SK-N-SH treated with all-trans-retinoic acid at 6 μM for 48 hours (cell line): ENCODE measurements around the gene ARHGAP12.

ENCODE experiments used
- ATAC-seq: fragments of 200-7000 bp; cut with Tn5 transposase; 3 replicates; pipeline ENCODE4 v1.9.1; 2020; ENCODE audit warnings: mild to moderate bottlenecking, moderate library complexity
- ARNTL ChIP-seq: fragments of 450-650 bp; formaldehyde crosslinking; IDR thresholded peaks from 2 replicates; pipeline ENCODE4 v1.5.0; 2020; ENCODE audit warnings: low read depth, mild to moderate bottlenecking, moderate library complexity, borderline replicate concordance
- BACH2 ChIP-seq: fragments of 250-450 bp; sonication (Bioruptor Pico); IDR thresholded peaks from 2 replicates; pipeline ENCODE4 v1.9.0; 2021; ENCODE audit warnings: mild to moderate bottlenecking, borderline replicate concordance
- CREB5 ChIP-seq: fragments of 250-450 bp; sonication (Bioruptor Pico); IDR thresholded peaks from 2 replicates; pipeline ENCODE4 v1.5.1; 2020; ENCODE audit warnings: low read depth, mild to moderate bottlenecking, moderate library complexity
- CSDC2 ChIP-seq: fragments of 250-450 bp; sonication (Bioruptor Pico); IDR thresholded peaks from 2 replicates; pipeline ENCODE4 v1.5.0; 2020; ENCODE audit warnings: mild to moderate bottlenecking, moderate library complexity
- CSRNP3 ChIP-seq: fragments of 250-450 bp; sonication (Bioruptor Pico); IDR thresholded peaks from 2 replicates; pipeline ENCODE4 v1.5.1; 2021; ENCODE audit warnings: mild to moderate bottlenecking, moderate library complexity
- ESRRG ChIP-seq: fragments of 250-450 bp; sonication (Bioruptor Pico); IDR thresholded peaks from 2 replicates; pipeline ENCODE4 v1.6.1; 2021; ENCODE audit warnings: mild to moderate bottlenecking
- GLIS3 ChIP-seq: fragments of 250-450 bp; sonication (Bioruptor Pico); IDR thresholded peaks from 2 replicates; pipeline ENCODE4 v1.5.0; 2020; ENCODE audit warnings: mild to moderate bottlenecking, moderate library complexity
- ISL1 ChIP-seq: fragments of 250-450 bp; sonication (Bioruptor Pico); IDR thresholded peaks from 2 replicates; pipeline ENCODE4 v2.1.2; 2022; ENCODE audit warnings: mild to moderate bottlenecking, moderate library complexity
- OSR1 ChIP-seq: fragments of 250-450 bp; sonication (Bioruptor Pico); IDR thresholded peaks from 2 replicates; pipeline ENCODE4 v1.8.0; 2022; ENCODE audit warnings: moderate library complexity, mild to moderate bottlenecking, inconsistent platforms
- POU6F1 ChIP-seq: fragments of 250-450 bp; sonication (Bioruptor Pico); IDR thresholded peaks from 2 replicates; pipeline ENCODE4 v1.8.0; 2021; ENCODE audit warnings: low read depth, mild to moderate bottlenecking, moderate library complexity, borderline replicate concordance
- PPARA ChIP-seq: fragments of 250-450 bp; sonication (Bioruptor Pico); IDR thresholded peaks from 2 replicates; pipeline ENCODE4 v1.5.0; 2020; ENCODE audit warnings: mild to moderate bottlenecking, borderline replicate concordance
- RARB ChIP-seq: fragments of 250-450 bp; sonication (Bioruptor Pico); IDR thresholded peaks from 2 replicates; pipeline ENCODE4 v1.8.0; 2021; ENCODE audit warnings: mild to moderate bottlenecking, moderate library complexity
- TCF4 ChIP-seq: fragments of 250-450 bp; sonication (Bioruptor Pico); IDR thresholded peaks from 2 replicates; pipeline ENCODE4 v1.8.0; 2021; ENCODE audit warnings: mild to moderate bottlenecking, moderate library complexity, borderline replicate concordance
- TSHZ2 ChIP-seq: fragments of 250-450 bp; sonication (Bioruptor Pico); IDR thresholded peaks from 2 replicates; pipeline ENCODE4 v1.5.0; 2020; ENCODE audit warnings: mild to moderate bottlenecking, moderate library complexity
- ZC3H10 ChIP-seq: fragments of 250-450 bp; sonication (Bioruptor Pico); IDR thresholded peaks from 2 replicates; pipeline ENCODE4 v1.5.1; 2021; ENCODE audit warnings: mild to moderate bottlenecking, moderate library complexity
- ZFP3 ChIP-seq: fragments of 250-450 bp; sonication (Bioruptor Pico); IDR thresholded peaks from 2 replicates; pipeline ENCODE4 v1.5.0; 2020; ENCODE audit warnings: mild to moderate bottlenecking, moderate library complexity
- ZFP30 ChIP-seq: fragments of 450-650 bp; formaldehyde crosslinking; IDR thresholded peaks from 2 replicates; pipeline ENCODE4 v1.5.0; 2022; ENCODE audit warnings: mild to moderate bottlenecking, moderate library complexity
- ZNF565 ChIP-seq: fragments of 450-650 bp; formaldehyde crosslinking; conservative IDR thresholded peaks from 2 replicates; pipeline ENCODE4 v1.5.0; 2020; ENCODE audit warnings: low read depth, mild to moderate bottlenecking, moderate library complexity
- ZNF70 ChIP-seq: fragments of 450-650 bp; formaldehyde crosslinking; IDR thresholded peaks from 2 replicates; pipeline ENCODE4 v1.5.0; 2020; ENCODE audit warnings: mild to moderate bottlenecking, moderate library complexity
- ZNF8 ChIP-seq: fragments of 450-650 bp; formaldehyde crosslinking; IDR thresholded peaks from 2 replicates; pipeline ENCODE4 v1.5.0; 2020; ENCODE audit warnings: mild to moderate bottlenecking, moderate library complexity

The ARHGAP12 gene

GRCh38 chr10:31959461-31960173, 31.0 kb upstream of the ARHGAP12 start:
- no peak for ATAC-seq
- no peak for TF ChIP-seq ARNTL (CRISPR knock-in tag)
- TF ChIP-seq ZNF8 (CRISPR knock-in tag), result no peak
- TF ChIP-seq ESRRG (CRISPR knock-in tag), result no peak
- TF ChIP-seq GLIS3 (CRISPR knock-in tag), result no peak
- TF ChIP-seq CSRNP3 (CRISPR knock-in tag), result no peak
- no peak for TF ChIP-seq OSR1 (CRISPR knock-in tag)
- TF ChIP-seq PPARA (CRISPR knock-in tag), result no peak
- no peak for TF ChIP-seq CREB5
- TF ChIP-seq ZNF565 (CRISPR knock-in tag), result no peak

- TF ChIP-seq GLIS3 (CRISPR knock-in tag) (no peak), POU6F1 (no peak), ZNF70 (no peak), ISL1 (no peak), ZNF8 (CRISPR knock-in tag) (no peak), CSRNP3 (CRISPR knock-in tag) (no peak)
Observed at GRCh38 chr10:31958856-31959255, 30.2 kb upstream of the ARHGAP12 start.

GRCh38 chr10:31956200-31956946, 27.7 kb upstream of the ARHGAP12 start:
- no peak for ATAC-seq
- TF ChIP-seq CSDC2 (CRISPR knock-in tag) (no peak), RARB (CRISPR knock-in tag) (no peak), BACH2 (no peak), PPARA (CRISPR knock-in tag) (no peak), GLIS3 (CRISPR knock-in tag) (no peak), ARNTL (CRISPR knock-in tag) (no peak), ZFP30 (CRISPR knock-in tag) (no peak), ZC3H10 (no peak), CSRNP3 (CRISPR knock-in tag) (no peak), ZFP3 (no peak)
- TF ChIP-seq, all 23 proteins: peak for 0

More at GRCh38 chr10:31958856-31959255, 30.2 kb upstream of the ARHGAP12 start:
- ATAC-seq, result no peak

- ATAC-seq, result no peak
- no peak for TF ChIP-seq ISL1
- no peak for TF ChIP-seq ZFP30 (CRISPR knock-in tag)
- no peak for TF ChIP-seq CREB5
- no peak for TF ChIP-seq ARNTL (CRISPR knock-in tag)
- no peak for TF ChIP-seq BACH2
- TF ChIP-seq ZFP3, result no peak
- TF ChIP-seq TSHZ2, result no peak
- TF ChIP-seq RARB (CRISPR knock-in tag), result no peak
- no peak for TF ChIP-seq ZNF8 (CRISPR knock-in tag)
- TF ChIP-seq TCF4 (CRISPR knock-in tag), result no peak
Observed at GRCh38 chr10:31954410-31955191, 26.0 kb upstream of the ARHGAP12 start.
